Measurements from ENCODE around the gene PARN. TPM values are rescaled to one million over a fixed set of nuclear protein-coding genes. Genes with fewer than 3 reads are reported as not detected.

Gene PARN
- total and polyA plus RNA-seq, 4 experiments from 2014 or later, result 41.5 to 46.4 (median 44.7) TPM

DNA sequence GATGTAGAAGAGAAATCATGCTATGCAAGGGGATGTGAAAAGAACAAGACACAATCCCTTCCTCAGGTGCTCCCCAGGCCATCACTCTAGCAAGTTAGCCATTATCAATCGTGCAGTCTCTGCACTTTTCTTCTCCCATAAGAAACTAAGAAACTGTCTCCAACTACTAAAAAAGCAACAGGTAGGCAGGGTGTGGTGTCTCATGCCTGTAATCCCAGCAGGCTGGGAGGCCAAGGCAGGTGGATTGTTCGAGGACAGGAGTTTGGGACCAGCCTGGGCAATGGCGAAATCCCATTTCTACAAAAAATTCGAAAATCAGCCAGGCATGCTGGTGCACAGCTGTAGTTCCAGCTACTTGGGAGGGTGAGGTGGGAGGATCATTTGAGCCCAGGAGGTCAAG lies 13.8 kb downstream of the PARN start:
- H3K27ac Mint-ChIP-seq, result peak overlapping the region in 4 of 7 donors; percentile 6 to 36 (median 20)
- no peak overlapping the region for H3K27ac ChIP-seq (ENCODE audit: low read depth, low read length)

DNA sequence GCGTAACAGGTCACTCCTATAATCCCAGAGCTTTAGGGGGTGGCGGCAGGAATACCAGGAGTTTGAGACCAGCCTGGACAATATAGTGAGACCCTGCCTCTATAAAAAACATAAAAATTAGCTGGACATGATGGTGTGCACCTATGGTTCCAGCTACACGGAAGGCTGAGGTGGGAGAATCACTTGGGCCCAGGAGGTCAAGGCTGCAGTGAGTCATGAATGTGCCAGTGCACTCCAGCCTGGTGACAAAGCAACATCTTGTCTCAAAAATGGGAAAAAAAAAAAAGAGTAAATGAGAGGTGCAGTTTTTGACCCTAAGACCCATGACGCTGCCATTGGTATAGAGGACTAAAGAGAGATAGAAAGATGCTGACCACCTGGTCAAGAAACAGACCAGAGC lies 16.1 kb downstream of the PARN start:
- Mint-ChIP-seq H3K27ac (no peak overlapping the region), H3K4me1 (peaks cover 0 to 4% (median 0%) of the 10 kb centered on the region in 4 donors), H3K9me3 (no peaks in the 10 kb centered on the region), H3K36me3 (peaks cover 46 to 63% of the 10 kb centered on the region in 2 donors), H3K4me3 (no peak overlapping the region), H3K27me3 (no peaks in the 10 kb centered on the region)
- POLR2A ChIA-PET (ENCODE audit: partially characterized antibody), result no interaction called here
- Histone ChIP-seq H3K9me3 (ENCODE audit: control insufficient read depth in 1 of 2, low read length in 2 of 2) (no peaks in the 10 kb centered on the region), H3K4me3 (ENCODE audit: low read length in 2 of 2) (no peak overlapping the region), H3K27me3 (ENCODE audit: insufficient read depth, low read length) (no peaks in the 10 kb centered on the region), H3K4me1 (ENCODE audit: insufficient read depth, low read length) (no peaks in the 10 kb centered on the region), H3K27ac (ENCODE audit: low read depth, low read length) (no peak overlapping the region), H3K36me3 (ENCODE audit: insufficient read depth, low read length) (peaks cover 43% of the 10 kb centered on the region)
- DNase-seq, result no peak
- intact Hi-C loops (cut with micrococcal nuclease), result no loop called here
- CTCF ChIA-PET (ENCODE audit: partially characterized antibody), result no interaction called here

More for the DNA sequence above, 13.8 kb downstream of the PARN start:
- DNase-seq, result no peak
- Mint-ChIP-seq H3K4me3 (no peak overlapping the region), H3K9me3 (no peaks in the 10 kb centered on the region), H3K27me3 (no peaks in the 10 kb centered on the region), H3K4me1 (peaks cover 0 to 4% (median 2%) of the 10 kb centered on the region in 4 donors), H3K36me3 (peaks cover 36 to 58% of the 10 kb centered on the region in 2 donors)
- H3K36me3 ChIP-seq (ENCODE audit: insufficient read depth, low read length), result peaks cover 31% of the 10 kb centered on the region
- ChIA-PET POLR2A (ENCODE audit: partially characterized antibody) (no interaction called here), CTCF (ENCODE audit: partially characterized antibody) (interaction anchor here (1.4 kb wide), 1 partner anchor 41 kb away, joined by 3 read pairs; no protein-coding TSS in a partner anchor)
- H3K4me1 ChIP-seq (ENCODE audit: insufficient read depth, low read length), result no peaks in the 10 kb centered on the region
- no peak overlapping the region for H3K4me3 ChIP-seq (ENCODE audit: low read length in 2 of 2)
- H3K9me3 ChIP-seq (ENCODE audit: control insufficient read depth in 1 of 2, low read length in 2 of 2), result no peaks in the 10 kb centered on the region
- intact Hi-C loops (cut with micrococcal nuclease), result no loop called here
- H3K27me3 ChIP-seq (ENCODE audit: insufficient read depth, low read length), result no peaks in the 10 kb centered on the region

DNA sequence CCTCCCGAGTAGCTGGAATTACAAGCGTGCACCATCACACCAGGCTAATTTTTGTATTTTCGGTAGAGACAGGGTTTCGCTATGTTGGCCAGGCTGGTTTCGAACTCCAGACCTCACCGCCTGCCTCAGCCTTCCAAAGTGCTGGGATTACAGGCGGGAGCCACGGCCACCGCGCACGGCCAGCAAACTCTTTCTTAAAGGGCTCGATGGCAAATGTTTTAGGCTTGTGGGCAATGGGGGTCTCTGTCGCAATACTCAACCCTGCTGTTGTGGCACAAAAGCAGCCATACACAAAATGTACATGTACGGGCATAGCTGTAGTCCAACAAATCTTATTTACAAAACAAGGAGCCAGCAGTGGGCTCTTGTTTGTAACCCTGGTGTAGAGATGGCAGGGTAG lies 18.4 kb downstream of the PARN start:
- Histone ChIP-seq H3K4me3 (ENCODE audit: low read length in 2 of 2) (no peak overlapping the region), H3K36me3 (ENCODE audit: insufficient read depth, low read length) (peaks cover 53% of the 10 kb centered on the region)
- CTCF ChIA-PET (ENCODE audit: partially characterized antibody), result no interaction called here

DNA sequence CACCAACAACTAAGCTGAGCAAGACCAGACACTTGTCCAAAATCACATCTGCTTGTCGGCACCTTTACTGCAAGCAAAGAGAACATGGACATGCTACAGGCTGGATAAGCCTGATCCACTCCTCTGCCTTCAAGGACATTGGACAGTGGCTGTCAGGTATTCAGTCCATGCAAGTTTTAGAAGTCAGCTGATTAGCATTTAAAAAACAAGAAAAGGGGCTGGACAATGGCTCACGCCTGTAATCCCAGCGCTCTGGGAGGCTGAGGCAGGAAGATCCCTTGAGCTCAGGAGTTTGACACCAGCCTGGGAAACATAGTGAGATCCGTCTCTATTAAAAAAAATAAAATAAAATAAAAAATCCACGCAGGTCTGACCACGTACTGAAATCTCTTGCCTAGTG lies 20.3 kb downstream of the PARN start:
- Histone ChIP-seq H3K9me3 (ENCODE audit: control insufficient read depth in 1 of 2, low read length in 2 of 2) (no peaks in the 10 kb centered on the region), H3K27ac (ENCODE audit: low read depth, low read length) (no peak overlapping the region), H3K4me3 (ENCODE audit: low read length in 2 of 2) (no peak overlapping the region), H3K4me1 (ENCODE audit: insufficient read depth, low read length) (no peaks in the 10 kb centered on the region), H3K27me3 (ENCODE audit: insufficient read depth, low read length) (no peaks in the 10 kb centered on the region), H3K36me3 (ENCODE audit: insufficient read depth, low read length) (peaks cover 56% of the 10 kb centered on the region)
- Mint-ChIP-seq H3K9me3 (no peaks in the 10 kb centered on the region), H3K27me3 (no peaks in the 10 kb centered on the region), H3K36me3 (peaks cover 37 to 66% of the 10 kb centered on the region in 2 donors), H3K4me3 (no peak overlapping the region), H3K4me1 (peaks cover 0 to 1% (median 0%) of the 10 kb centered on the region in 4 donors), H3K27ac (peak overlapping the region in 1 of 7 donors; percentile 2)
- ChIA-PET CTCF (ENCODE audit: partially characterized antibody) (no interaction called here), POLR2A (ENCODE audit: partially characterized antibody) (no interaction called here)
- intact Hi-C loops (cut with micrococcal nuclease), result no loop called here
- DNase-seq, result no peak

More for the DNA sequence above, 18.4 kb downstream of the PARN start:
- Histone ChIP-seq H3K27me3 (ENCODE audit: insufficient read depth, low read length) (no peaks in the 10 kb centered on the region), H3K4me1 (ENCODE audit: insufficient read depth, low read length) (no peaks in the 10 kb centered on the region), H3K27ac (ENCODE audit: low read depth, low read length) (no peak overlapping the region), H3K9me3 (ENCODE audit: control insufficient read depth in 1 of 2, low read length in 2 of 2) (no peaks in the 10 kb centered on the region)
- no peak for DNase-seq
- POLR2A ChIA-PET (ENCODE audit: partially characterized antibody), result no interaction called here
- Mint-ChIP-seq H3K36me3 (peaks cover 47 to 73% of the 10 kb centered on the region in 2 donors), H3K4me3 (no peak overlapping the region), H3K27me3 (no peaks in the 10 kb centered on the region), H3K4me1 (peaks cover 0 to 4% (median 0%) of the 10 kb centered on the region in 4 donors), H3K9me3 (no peaks in the 10 kb centered on the region), H3K27ac (no peak overlapping the region)
- intact Hi-C loops (cut with micrococcal nuclease), result no loop called here

DNA sequence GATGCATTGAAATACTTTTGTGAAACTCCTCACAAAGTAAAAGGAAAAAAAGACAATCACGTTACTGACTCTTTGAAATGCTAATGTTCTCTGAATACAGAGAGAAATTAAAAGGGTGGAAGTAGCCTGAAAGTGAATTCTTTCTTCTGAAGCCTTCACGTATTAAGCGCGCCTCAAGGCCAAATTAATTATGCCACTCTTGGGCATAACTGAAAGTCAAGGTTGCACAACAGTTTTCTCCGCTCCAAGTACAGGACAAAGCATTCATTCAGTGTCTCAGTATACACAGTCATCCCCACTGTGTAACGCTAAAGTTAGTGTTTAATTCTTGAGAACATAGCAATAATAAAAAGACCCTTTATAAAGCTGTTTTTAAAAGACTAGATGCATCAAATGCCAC lies 21.5 kb downstream of the PARN start:
- POLR2A ChIA-PET (ENCODE audit: partially characterized antibody), result no interaction called here
- no peaks in the 10 kb centered on the region for H3K4me1 ChIP-seq (ENCODE audit: insufficient read depth, low read length)
- H3K4me3 ChIP-seq (ENCODE audit: low read length in 2 of 2), result no peak overlapping the region
- DNase-seq, result no peak
- Mint-ChIP-seq H3K9me3 (no peaks in the 10 kb centered on the region), H3K4me3 (no peak overlapping the region), H3K36me3 (peaks cover 34 to 65% of the 10 kb centered on the region in 2 donors), H3K27me3 (no peaks in the 10 kb centered on the region), H3K4me1 (peaks cover 0 to 3% (median 0%) of the 10 kb centered on the region in 4 donors), H3K27ac (no peak overlapping the region)
- H3K36me3 ChIP-seq (ENCODE audit: insufficient read depth, low read length), result peaks cover 60% of the 10 kb centered on the region
- H3K27me3 ChIP-seq (ENCODE audit: insufficient read depth, low read length), result no peaks in the 10 kb centered on the region
- intact Hi-C loops (cut with micrococcal nuclease), result no loop called here
- no peak overlapping the region for H3K27ac ChIP-seq (ENCODE audit: low read depth, low read length)
- no peaks in the 10 kb centered on the region for H3K9me3 ChIP-seq (ENCODE audit: control insufficient read depth in 1 of 2, low read length in 2 of 2)
- CTCF ChIA-PET (ENCODE audit: partially characterized antibody), result no interaction called here

DNA sequence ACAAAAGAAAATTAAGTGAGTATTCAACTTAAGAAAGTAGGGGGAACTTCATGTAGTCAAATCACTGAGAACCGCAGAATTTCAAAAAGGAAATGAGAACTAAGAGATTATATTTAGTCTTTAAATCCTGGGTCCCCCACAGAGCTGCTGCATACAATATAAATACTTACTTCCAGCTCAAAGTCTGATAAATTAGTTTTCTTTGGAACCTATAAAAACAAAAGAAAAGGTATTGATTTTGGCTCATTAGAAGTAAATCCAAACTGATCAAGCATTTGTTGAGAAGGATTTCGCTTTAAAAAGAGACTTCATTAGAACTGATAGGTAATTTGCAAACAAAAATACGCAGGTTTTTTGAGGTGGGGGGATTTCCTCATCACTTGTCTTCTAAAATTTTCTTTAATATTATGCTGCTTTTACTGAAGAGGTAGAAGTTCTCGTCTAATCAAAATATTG lies 21.9 kb downstream of the PARN start:
- Mint-ChIP-seq H3K36me3 (peaks cover 35 to 66% of the 10 kb centered on the region in 2 donors), H3K4me1 (peaks cover 0 to 3% (median 0%) of the 10 kb centered on the region in 4 donors), H3K9me3 (no peaks in the 10 kb centered on the region), H3K27me3 (no peaks in the 10 kb centered on the region), H3K27ac (no peak overlapping the region), H3K4me3 (no peak overlapping the region)
- intact Hi-C loops (cut with micrococcal nuclease), result no loop called here
- Histone ChIP-seq H3K36me3 (ENCODE audit: insufficient read depth, low read length) (peaks cover 65% of the 10 kb centered on the region), H3K9me3 (ENCODE audit: control insufficient read depth in 1 of 2, low read length in 2 of 2) (no peaks in the 10 kb centered on the region), H3K27ac (ENCODE audit: low read depth, low read length) (no peak overlapping the region), H3K4me1 (ENCODE audit: insufficient read depth, low read length) (no peaks in the 10 kb centered on the region), H3K27me3 (ENCODE audit: insufficient read depth, low read length) (no peaks in the 10 kb centered on the region), H3K4me3 (ENCODE audit: low read length in 2 of 2) (no peak overlapping the region)
- DNase-seq, result no peak
- POLR2A ChIA-PET (ENCODE audit: partially characterized antibody), result no interaction called here
- CTCF ChIA-PET (ENCODE audit: partially characterized antibody), result interaction anchor here (0.6 kb wide), 1 partner anchor 75 kb away, joined by 3 read pairs; no protein-coding TSS in a partner anchor

DNA sequence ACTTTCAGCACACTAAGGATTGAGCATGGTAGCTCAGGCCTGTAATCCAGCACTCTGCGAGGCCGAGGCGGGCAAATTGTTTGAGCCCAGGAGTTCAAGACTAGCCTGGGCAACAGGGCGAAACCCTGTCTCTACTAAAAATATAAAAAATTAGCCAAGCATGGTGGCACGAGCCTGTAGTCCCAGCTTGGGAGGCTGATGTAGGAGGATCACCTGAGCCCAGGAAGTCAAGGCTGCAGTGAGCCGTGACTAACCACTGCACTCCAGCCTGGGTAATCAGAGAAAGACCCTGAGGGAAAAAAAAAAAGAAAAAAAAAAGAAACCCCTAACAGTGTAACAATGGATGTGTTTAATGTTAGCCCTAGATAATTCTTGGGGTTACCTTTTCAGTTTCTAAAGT lies 24.0 kb downstream of the PARN start:
- CTCF ChIA-PET (ENCODE audit: partially characterized antibody), result no interaction called here
- no peaks in the 10 kb centered on the region for H3K27me3 Mint-ChIP-seq
- no peaks in the 10 kb centered on the region for H3K9me3 Mint-ChIP-seq
- POLR2A ChIA-PET (ENCODE audit: partially characterized antibody), result interaction anchor here (0.7 kb wide), 1 partner anchor 18 kb away, joined by 4 read pairs; no protein-coding TSS in a partner anchor
- H3K27ac Mint-ChIP-seq, result peak overlapping the region in 2 of 7 donors; percentile 36 to 50
- no peak overlapping the region for H3K4me3 ChIP-seq (ENCODE audit: low read length in 2 of 2)
- intact Hi-C loops (cut with micrococcal nuclease), result no loop called here
- peaks cover 51 to 72% of the 10 kb centered on the region in 2 donors for H3K36me3 Mint-ChIP-seq
- H3K4me3 Mint-ChIP-seq, result no peak overlapping the region
- H3K4me1 ChIP-seq (ENCODE audit: insufficient read depth, low read length), result no peaks in the 10 kb centered on the region
- H3K9me3 ChIP-seq (ENCODE audit: control insufficient read depth in 1 of 2, low read length in 2 of 2), result no peaks in the 10 kb centered on the region
- peaks cover 71% of the 10 kb centered on the region for H3K36me3 ChIP-seq (ENCODE audit: insufficient read depth, low read length)
- no peak for DNase-seq
- peaks cover 0 to 3% (median 0%) of the 10 kb centered on the region in 4 donors for H3K4me1 Mint-ChIP-seq
- H3K27ac ChIP-seq (ENCODE audit: low read depth, low read length), result no peak overlapping the region
- H3K27me3 ChIP-seq (ENCODE audit: insufficient read depth, low read length), result no peaks in the 10 kb centered on the region
